Cardiac muscle cell (in vitro differentiated cells and primary cell): ENCODE measurements around the gene MEMO1. TPM values are rescaled to one million over a fixed set of nuclear protein-coding genes. Genes with fewer than 3 reads are reported as not detected.

ENCODE experiments used
- DNase-seq, 2 donors: peaks; one replicate each; pipeline versions ENCODE4 v3.0.0 to v3.0.0-alpha.2; 2010 to 2017; ENCODE audit warnings: low read depth in 1 of 2, low spot score in 1 of 2
- H3K27ac ChIP-seq: fragments of 200-600 bp; sonication (generic); 2 replicates; pipeline ENCODE4 v1.5.1; 2016
- H3K27me3 ChIP-seq: fragments of 200-600 bp; sonication (generic); 2 replicates; pipeline ENCODE4 v1.6.0; 2016; ENCODE audit warnings: control low read depth
- H3K36me3 ChIP-seq: fragments of 200-600 bp; sonication (generic); 2 replicates; pipeline ENCODE4 v1.5.1; 2016; ENCODE audit warnings: control low read depth
- H3K4me1 ChIP-seq: fragments of 200-600 bp; sonication (generic); 2 replicates; pipeline ENCODE4 v1.8.1; 2017; ENCODE audit warnings: low read depth, mild to moderate bottlenecking, mixed run types
- H3K4me3 ChIP-seq: fragments of 200-600 bp; sonication (generic); 2 replicates; pipeline ENCODE4 v1.5.1; 2016; ENCODE audit warnings: mild to moderate bottlenecking
- H3K9me3 ChIP-seq: fragments of 200-600 bp; sonication (generic); 2 replicates; pipeline ENCODE4 v1.5.1; 2017; ENCODE audit warnings: low read depth, mild to moderate bottlenecking, control low read depth
- CTCF ChIP-seq: IDR thresholded peaks from 2 replicates; pipeline ENCODE4 v1.5.1; 2012; ENCODE audit warnings: low read depth, mild to moderate bottlenecking, low read length
- polyA plus RNA-seq: library from polyadenylated mRNA; unstranded; fragments of >200 nt; fragmentation: Nextera tagmentation; extraction: Ambion mirVana; gene quantifications from 2 replicates; pipeline ENCODE4 v1.2.1, GENCODE V29; 2016
- total RNA-seq: library from RNA; depleted of rRNA; stranded (reverse); fragments of >200 nt; gene quantifications from 2 replicates; pipeline ENCODE4 v1.2.3, GENCODE V29; 2016

MEMO1 gene
- total and polyA plus RNA-seq, 2 experiments from 2014 or later, result 28.3 to 34.8 TPM

GRCh38 chr2:31823558-31823957 lies 187.2 kb downstream of the MEMO1 start:
- Histone ChIP-seq H3K27ac (no peak overlapping the region), H3K36me3 (no peaks in the 10 kb centered on the region), H3K4me3 (no peak overlapping the region), H3K9me3 (no peaks in the 10 kb centered on the region), H3K27me3 (no peaks in the 10 kb centered on the region), H3K4me1 (no peaks in the 10 kb centered on the region)
- no peak for DNase-seq
- no peak for TF ChIP-seq CTCF

GRCh38 chr2:31822587-31822986 lies 188.2 kb downstream of the MEMO1 start:
- H3K9me3 ChIP-seq, result no peaks in the 10 kb centered on the region
- no peak overlapping the region for H3K4me3 ChIP-seq
- DNase-seq, result no peak
- no peaks in the 10 kb centered on the region for H3K27me3 ChIP-seq
- no peak overlapping the region for H3K27ac ChIP-seq
- no peaks in the 10 kb centered on the region for H3K36me3 ChIP-seq
- no peak for TF ChIP-seq CTCF
- H3K4me1 ChIP-seq, result no peaks in the 10 kb centered on the region

Other genes with a start within 250 kb of the MEMO1 start
- gene DPY30, start 28.8 kb upstream of the MEMO1 start, total RNA-seq, result 43.0 and 56.2 TPM in 2 replicates
- gene DPY30, start 28.8 kb upstream of the MEMO1 start, polyA plus RNA-seq, result 143 and 169 TPM in 2 replicates
- 21.8 and 23.0 TPM in 2 replicates for gene SPAST, start 52.5 kb upstream of the MEMO1 start, total RNA-seq
- gene SPAST, start 52.5 kb upstream of the MEMO1 start, polyA plus RNA-seq, result 10.9 and 12.7 TPM in 2 replicates
- 12.6 and 13.3 TPM in 2 replicates for gene SLC30A6, start 154.9 kb upstream of the MEMO1 start, total RNA-seq
- 11.8 and 19.0 TPM in 2 replicates for gene SLC30A6, start 154.9 kb upstream of the MEMO1 start, polyA plus RNA-seq